Colonic mucosa (tissue), 4 donors: Measurements from ENCODE around the gene DLGAP1. TPM values are rescaled to one million over a fixed set of nuclear protein-coding genes. Genes with fewer than 3 reads are reported as not detected.

Experiments used
- DNase-seq: peaks from one replicate; pipeline ENCODE4 v3.0.0-alpha.2; 2020
- H3K27ac ChIP-seq: fragments of 200-600 bp; one replicate; pipeline ENCODE4 v1.8.0; 2021
- H3K27me3 ChIP-seq: fragments of 200-600 bp; one replicate; pipeline ENCODE4 v1.8.0; 2021
- H3K36me3 ChIP-seq: fragments of 200-600 bp; one replicate; pipeline ENCODE4 v1.8.0; 2021
- H3K4me1 ChIP-seq: fragments of 200-600 bp; one replicate; pipeline ENCODE4 v1.8.0; 2021; ENCODE audit warnings: mild to moderate bottlenecking
- H3K4me3 ChIP-seq: fragments of 200-600 bp; one replicate; pipeline ENCODE4 v1.8.0; 2021
- H3K9ac ChIP-seq, 2 donors: one replicate each; pipeline ENCODE4 v1.7.0; 2013; ENCODE audit warnings: control low read depth in 2 of 2, low read depth in 2 of 2, low read length in 2 of 2
- H3K9me3 ChIP-seq: fragments of 200-600 bp; one replicate; pipeline ENCODE4 v1.8.0; 2021
- intact Hi-C: fragments of 100-400 bp; cut with DNase I; formaldehyde crosslinking; loops from one replicate; pipeline ENCODE4 v1.14.1; 2022
- total RNA-seq, 2 donors: library from RNA; stranded (reverse); fragmentation: NEBNext Ultra II Directional in 1 of 2; extraction: Animal tissue kit (Norgen Biotek cat#: 25700) in 1 of 2; gene quantifications; one replicate each; pipeline ENCODE4 v1.2.1, GENCODE V29; 2021
- TF ChIP-seq, protein P1 (sequence below): fragments of 200-600 bp; IDR thresholded peaks from one replicate; pipeline ENCODE4 v1.8.0; 2022; ENCODE audit warnings: antibody characterized with exemption, mild to moderate bottlenecking
- donor health status: healthy.
- donor health status: DM: no; HTN: no; CAD: no.
- donor health status: DM: no; HTN: no; CAD: no.

DLGAP1 gene
- total RNA-seq, 2 donors from 2014 or later, result 0.25 to 0.50 TPM

DNA sequence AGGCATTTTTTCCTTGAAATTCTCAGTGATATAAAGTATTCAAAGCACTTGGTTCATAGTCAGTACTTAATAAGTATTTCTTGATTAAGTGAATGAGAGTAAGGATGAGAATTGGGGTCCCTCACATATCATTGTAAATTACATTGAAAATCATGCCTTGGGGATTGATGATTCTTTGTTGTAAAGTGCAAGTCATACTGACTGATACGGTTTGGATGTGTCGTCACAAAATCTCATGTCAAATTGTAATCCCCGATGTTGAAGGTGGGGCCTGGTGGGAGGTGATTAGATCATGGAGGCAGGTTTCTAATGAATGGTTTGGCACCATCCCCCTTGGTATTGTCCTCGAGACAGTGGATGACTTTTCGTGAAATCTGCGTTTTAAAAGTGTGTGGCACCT, 385.9 kb downstream of the DLGAP1 start:
- TF ChIP-seq, protein P1, sequence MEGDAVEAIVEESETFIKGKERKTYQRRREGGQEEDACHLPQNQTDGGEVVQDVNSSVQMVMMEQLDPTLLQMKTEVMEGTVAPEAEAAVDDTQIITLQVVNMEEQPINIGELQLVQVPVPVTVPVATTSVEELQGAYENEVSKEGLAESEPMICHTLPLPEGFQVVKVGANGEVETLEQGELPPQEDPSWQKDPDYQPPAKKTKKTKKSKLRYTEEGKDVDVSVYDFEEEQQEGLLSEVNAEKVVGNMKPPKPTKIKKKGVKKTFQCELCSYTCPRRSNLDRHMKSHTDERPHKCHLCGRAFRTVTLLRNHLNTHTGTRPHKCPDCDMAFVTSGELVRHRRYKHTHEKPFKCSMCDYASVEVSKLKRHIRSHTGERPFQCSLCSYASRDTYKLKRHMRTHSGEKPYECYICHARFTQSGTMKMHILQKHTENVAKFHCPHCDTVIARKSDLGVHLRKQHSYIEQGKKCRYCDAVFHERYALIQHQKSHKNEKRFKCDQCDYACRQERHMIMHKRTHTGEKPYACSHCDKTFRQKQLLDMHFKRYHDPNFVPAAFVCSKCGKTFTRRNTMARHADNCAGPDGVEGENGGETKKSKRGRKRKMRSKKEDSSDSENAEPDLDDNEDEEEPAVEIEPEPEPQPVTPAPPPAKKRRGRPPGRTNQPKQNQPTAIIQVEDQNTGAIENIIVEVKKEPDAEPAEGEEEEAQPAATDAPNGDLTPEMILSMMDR, result no peak
- Histone ChIP-seq H3K4me3 (no peak overlapping the region), H3K9me3 (no peaks in the 10 kb centered on the region), H3K36me3 (no peaks in the 10 kb centered on the region), H3K9ac (no peak overlapping the region), H3K4me1 (no peaks in the 10 kb centered on the region), H3K27ac (no peak overlapping the region), H3K27me3 (no peaks in the 10 kb centered on the region)
- intact Hi-C loops, result no loop called here
- DNase-seq, result no peak

- DNase-seq, result peak; percentile 40
- no peaks in the 10 kb centered on the region for H3K4me1 ChIP-seq
- intact Hi-C loops, result no loop called here
- no peak overlapping the region for H3K27ac ChIP-seq
- no peak overlapping the region for H3K4me3 ChIP-seq
- H3K9me3 ChIP-seq, result no peaks in the 10 kb centered on the region
- TF ChIP-seq, protein P1, result peak; percentile 58
- no peaks in the 10 kb centered on the region for H3K27me3 ChIP-seq
- no peak overlapping the region for H3K9ac ChIP-seq
- H3K36me3 ChIP-seq, result no peaks in the 10 kb centered on the region
Measured at GRCh38 chr18:4068552-4069158, 386.5 kb downstream of the DLGAP1 start.

- intact Hi-C loops, result no loop called here
Measured at GRCh38 chr18:4063545-4063944, 391.6 kb downstream of the DLGAP1 start.

GRCh38 chr18:4060427-4061281, 394.5 kb downstream of the DLGAP1 start:
- H3K36me3 ChIP-seq, result no peaks in the 10 kb centered on the region
- H3K27ac ChIP-seq, result no peak overlapping the region
- no peak overlapping the region for H3K4me3 ChIP-seq
- no peaks in the 10 kb centered on the region for H3K9me3 ChIP-seq
- DNase-seq, result no peak
- no peak overlapping the region for H3K9ac ChIP-seq
- H3K27me3 ChIP-seq, result no peaks in the 10 kb centered on the region
- intact Hi-C loops, result no loop called here
- TF ChIP-seq, protein P1, result no peak
- no peaks in the 10 kb centered on the region for H3K4me1 ChIP-seq

More at GRCh38 chr18:4063545-4063944, 391.6 kb downstream of the DLGAP1 start:
- no peaks in the 10 kb centered on the region for H3K27me3 ChIP-seq
- no peaks in the 10 kb centered on the region for H3K4me1 ChIP-seq
- TF ChIP-seq, protein P1, result no peak
- no peaks in the 10 kb centered on the region for H3K9me3 ChIP-seq
- no peak overlapping the region for H3K27ac ChIP-seq
- no peak for DNase-seq
- H3K4me3 ChIP-seq, result no peak overlapping the region
- H3K36me3 ChIP-seq, result no peaks in the 10 kb centered on the region
- H3K9ac ChIP-seq, result no peak overlapping the region

GRCh38 chr18:4058179-4058578, 396.9 kb downstream of the DLGAP1 start:
- no peak for DNase-seq
- Histone ChIP-seq H3K9me3 (no peaks in the 10 kb centered on the region), H3K4me1 (no peaks in the 10 kb centered on the region), H3K27ac (no peak overlapping the region), H3K9ac (no peak overlapping the region), H3K36me3 (no peaks in the 10 kb centered on the region), H3K4me3 (no peak overlapping the region), H3K27me3 (no peaks in the 10 kb centered on the region)
- TF ChIP-seq, protein P1, result no peak
- intact Hi-C loops, result no loop called here
